A549 (cell line): ENCODE measurements around the gene SBNO2.

ENCODE experiments used
- EP300 ChIP-seq, 2 experiments: fragments of >200 bp; sonication (Bioruptor Twin); formaldehyde crosslinking; IDR thresholded peaks; 2 replicates in 1 of 2; 3 replicates in 1 of 2; pipeline ENCODE4 v1.6.1; 2016 to 2017
- POLR2A ChIP-seq: IDR thresholded peaks from 2 replicates; pipeline ENCODE4 v1.6.1; 2012; ENCODE audit warnings: mild to moderate bottlenecking, low read length
- TF ChIP-seq, protein P1 (sequence below): fragments of 200-600 bp; sonication (generic); IDR thresholded peaks from 2 replicates; pipeline ENCODE4 v1.6.1; 2016; ENCODE audit warnings: antibody characterized with exemption, mild to moderate bottlenecking, moderate library complexity

GRCh38 chr19:1085053-1085658 is 88.9 kb downstream of the SBNO2 start:
- TF ChIP-seq POLR2A (no peak), EP300 (IDR thresholded peaks at IDR 0.05) (no peak)
- TF ChIP-seq, protein P1, sequence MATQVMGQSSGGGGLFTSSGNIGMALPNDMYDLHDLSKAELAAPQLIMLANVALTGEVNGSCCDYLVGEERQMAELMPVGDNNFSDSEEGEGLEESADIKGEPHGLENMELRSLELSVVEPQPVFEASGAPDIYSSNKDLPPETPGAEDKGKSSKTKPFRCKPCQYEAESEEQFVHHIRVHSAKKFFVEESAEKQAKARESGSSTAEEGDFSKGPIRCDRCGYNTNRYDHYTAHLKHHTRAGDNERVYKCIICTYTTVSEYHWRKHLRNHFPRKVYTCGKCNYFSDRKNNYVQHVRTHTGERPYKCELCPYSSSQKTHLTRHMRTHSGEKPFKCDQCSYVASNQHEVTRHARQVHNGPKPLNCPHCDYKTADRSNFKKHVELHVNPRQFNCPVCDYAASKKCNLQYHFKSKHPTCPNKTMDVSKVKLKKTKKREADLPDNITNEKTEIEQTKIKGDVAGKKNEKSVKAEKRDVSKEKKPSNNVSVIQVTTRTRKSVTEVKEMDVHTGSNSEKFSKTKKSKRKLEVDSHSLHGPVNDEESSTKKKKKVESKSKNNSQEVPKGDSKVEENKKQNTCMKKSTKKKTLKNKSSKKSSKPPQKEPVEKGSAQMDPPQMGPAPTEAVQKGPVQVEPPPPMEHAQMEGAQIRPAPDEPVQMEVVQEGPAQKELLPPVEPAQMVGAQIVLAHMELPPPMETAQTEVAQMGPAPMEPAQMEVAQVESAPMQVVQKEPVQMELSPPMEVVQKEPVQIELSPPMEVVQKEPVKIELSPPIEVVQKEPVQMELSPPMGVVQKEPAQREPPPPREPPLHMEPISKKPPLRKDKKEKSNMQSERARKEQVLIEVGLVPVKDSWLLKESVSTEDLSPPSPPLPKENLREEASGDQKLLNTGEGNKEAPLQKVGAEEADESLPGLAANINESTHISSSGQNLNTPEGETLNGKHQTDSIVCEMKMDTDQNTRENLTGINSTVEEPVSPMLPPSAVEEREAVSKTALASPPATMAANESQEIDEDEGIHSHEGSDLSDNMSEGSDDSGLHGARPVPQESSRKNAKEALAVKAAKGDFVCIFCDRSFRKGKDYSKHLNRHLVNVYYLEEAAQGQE = no peak
